Frontal cortex (tissue), 4 donors: ENCODE results near the gene SPSB2. TPM values are rescaled to one million over a fixed set of nuclear protein-coding genes. Genes with fewer than 3 reads are reported as not detected.
"Not testable (repeated sequence)": the region's sequence is repeated elsewhere in the genome, so short reads cannot be mapped to it uniquely, and the experiment has no call there.

Source experiments
- DNase-seq, 2 donors: peaks; one replicate each; pipeline ENCODE4 v3.0.0; 2012; ENCODE audit warnings: low spot score in 2 of 2
- FAIRE-seq: peaks from 2 replicates; lab custom pipeline; 2012; peaks lifted over from hg19 to GRCh38; lab: Jason Lieb, UNC
- total RNA-seq: library from RNA; depleted of rRNA; stranded (reverse); fragments of >200 nt; gene quantifications from one replicate; pipeline ENCODE4 v1.2.3, GENCODE V29; 2014
- donor health status: control.
- donor health status: control.
- donor health status: control.

Gene SPSB2
- total RNA-seq: 1.6 TPM

DNA sequence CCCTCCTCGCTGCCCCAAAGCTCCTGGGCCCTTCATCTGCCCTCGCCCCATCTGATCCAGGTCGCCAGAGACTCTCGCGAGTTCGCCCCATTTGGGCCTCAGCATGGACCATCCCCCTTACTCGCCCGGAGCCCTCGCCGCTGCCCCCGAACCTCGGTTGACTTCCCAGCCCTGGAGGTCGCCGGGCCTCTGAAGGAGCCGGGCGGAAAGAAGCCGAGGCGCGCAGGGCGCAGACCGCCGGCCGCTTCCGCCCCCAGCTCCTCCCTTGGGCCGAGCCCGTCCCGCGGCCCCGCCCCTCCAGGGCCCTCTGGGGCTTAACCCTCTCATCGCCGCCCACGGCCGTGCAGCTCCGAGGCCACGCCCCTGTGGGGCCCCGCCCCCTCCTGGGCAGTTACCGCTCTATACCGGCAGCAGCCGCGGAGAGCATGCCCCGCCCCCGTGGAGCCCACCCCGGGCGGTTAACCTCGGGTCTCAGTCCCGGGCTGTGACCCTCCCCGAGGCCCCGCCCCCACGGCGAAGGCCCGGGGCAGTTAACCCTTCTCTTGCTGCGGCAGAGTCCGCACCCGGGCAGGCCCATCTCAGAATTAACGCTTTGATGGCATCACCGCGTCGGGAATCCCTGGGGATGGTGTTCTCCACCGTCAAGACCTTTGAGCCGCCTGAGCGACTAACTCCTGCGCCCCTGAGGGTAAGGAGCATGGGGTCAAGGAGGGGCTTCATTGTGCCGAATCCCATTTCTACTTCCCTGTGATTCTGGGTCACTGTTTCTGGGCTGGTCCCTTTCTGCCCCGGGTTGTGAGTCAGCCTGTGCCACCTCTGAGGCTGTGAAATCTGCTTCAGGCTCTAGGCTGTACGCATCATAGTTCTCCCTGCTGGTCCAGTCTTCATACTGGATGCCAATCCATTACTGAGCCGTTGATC is at the start of gene SPSB2:
SPSB2 (minus strand) TSS at position 210 of the 921 bp plus-strand sequence. CDS start 402 bp downstream, outside the sequence.
- DNase-seq: peak; percentile 93 to 94
- FAIRE-seq: no peak

DNA sequence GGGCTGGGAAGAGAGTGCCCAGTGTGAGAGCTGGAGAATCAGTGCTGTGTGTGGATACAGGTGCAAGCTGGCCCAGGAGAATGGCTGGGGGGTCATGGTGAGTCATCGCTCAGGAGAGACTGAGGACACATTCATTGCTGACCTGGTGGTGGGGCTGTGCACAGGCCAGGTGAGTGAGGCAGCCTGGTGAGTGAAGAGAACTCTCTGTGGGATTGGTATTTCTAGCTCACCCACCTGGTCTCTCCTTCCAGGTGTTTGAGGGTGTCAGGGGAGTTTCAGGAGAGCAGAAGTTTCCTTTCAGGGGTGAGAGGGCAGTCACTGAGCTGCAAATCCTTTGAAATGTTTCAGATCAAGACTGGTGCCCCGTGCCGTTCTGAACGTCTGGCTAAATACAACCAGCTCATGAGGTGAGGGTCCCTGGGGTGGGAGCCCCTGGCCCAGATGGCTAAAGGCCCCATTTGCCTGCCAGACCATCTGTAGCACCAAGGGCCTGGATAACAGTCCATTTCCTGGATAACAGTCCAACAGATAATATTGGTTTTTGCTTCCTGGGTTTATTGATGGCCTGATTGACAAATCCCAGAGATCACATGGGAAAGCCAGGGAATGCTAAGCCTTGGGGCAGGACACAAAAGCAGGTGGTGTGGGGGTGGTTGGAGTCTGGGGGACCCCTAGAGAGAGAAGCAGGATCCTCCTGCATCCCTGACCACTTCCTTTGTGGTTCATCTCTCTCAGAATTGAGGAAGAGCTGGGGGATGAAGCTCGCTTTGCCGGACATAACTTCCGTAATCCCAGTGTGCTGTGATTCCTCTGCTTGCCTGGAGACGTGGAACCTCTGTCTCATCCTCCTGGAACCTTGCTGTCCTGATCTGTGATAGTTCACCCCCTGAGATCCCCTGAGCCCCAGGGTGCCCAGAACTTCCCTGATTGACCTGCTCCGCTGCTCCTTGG is 49.2 kb upstream of the SPSB2 start:
- FAIRE-seq (no peak), DNase-seq (no peak)

DNA sequence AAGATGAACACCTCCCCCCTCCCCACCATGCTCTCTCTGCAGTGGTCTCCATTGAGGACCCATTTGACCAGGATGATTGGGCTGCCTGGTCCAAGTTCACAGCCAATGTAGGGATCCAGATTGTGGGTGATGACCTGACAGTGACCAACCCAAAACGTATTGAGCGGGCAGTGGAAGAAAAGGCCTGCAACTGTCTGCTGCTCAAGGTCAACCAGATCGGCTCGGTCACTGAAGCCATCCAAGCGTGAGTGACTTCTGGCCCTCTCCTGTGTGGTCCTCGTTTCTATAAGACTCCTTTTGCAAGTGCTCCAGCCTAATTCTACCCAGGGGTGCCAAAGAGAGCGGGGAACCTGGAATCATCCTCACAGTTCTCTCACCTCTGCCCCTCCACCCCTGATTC is 48.4 kb upstream of the SPSB2 start:
- no peak for FAIRE-seq

GRCh38 chr12:6919588-6919987 is 46.5 kb upstream of the SPSB2 start:
- DNase-seq (no peak), FAIRE-seq (no peak)

More for the DNA sequence above, 48.4 kb upstream of the SPSB2 start:
- DNase-seq: no peak

- FAIRE-seq: no peak
- DNase-seq: no peak
Measured at GRCh38 chr12:6917491-6918231, 44.6 kb upstream of the SPSB2 start.

DNA sequence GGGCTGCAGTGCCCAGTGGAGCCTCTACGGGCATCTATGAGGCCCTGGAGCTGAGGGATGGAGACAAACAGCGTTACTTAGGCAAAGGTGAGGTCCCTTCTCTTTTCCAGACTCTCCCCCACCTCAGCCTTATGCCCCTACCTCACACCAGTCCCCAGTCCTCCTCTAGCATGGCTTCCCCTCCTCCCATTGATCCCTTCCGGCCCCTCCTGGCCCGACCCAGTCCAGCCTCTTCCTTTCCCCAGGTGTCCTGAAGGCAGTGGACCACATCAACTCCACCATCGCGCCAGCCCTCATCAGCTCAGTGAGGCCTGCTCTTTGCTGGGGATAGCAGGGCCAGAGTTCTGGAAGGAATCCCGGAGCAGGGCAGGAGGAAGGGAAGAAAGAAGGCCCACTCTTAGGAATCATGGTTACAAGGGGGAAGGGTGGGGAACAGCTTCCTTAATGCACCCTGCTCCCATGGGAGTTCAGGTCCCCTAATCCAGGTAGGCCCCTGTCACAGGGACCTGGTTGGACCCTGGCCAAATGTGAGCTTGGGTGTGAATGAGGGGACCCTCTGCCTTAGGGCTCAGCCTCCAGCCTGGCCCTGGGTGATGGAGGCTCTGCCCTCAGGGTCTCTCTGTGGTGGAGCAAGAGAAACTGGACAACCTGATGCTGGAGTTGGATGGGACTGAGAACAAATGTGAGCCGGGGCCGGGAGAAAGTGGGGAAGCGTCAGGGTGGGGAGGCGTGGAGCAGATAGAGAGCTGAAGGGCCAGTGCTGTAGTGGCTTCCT is 43.5 kb upstream of the SPSB2 start:
- DNase-seq: no peak
- FAIRE-seq: no peak

DNA sequence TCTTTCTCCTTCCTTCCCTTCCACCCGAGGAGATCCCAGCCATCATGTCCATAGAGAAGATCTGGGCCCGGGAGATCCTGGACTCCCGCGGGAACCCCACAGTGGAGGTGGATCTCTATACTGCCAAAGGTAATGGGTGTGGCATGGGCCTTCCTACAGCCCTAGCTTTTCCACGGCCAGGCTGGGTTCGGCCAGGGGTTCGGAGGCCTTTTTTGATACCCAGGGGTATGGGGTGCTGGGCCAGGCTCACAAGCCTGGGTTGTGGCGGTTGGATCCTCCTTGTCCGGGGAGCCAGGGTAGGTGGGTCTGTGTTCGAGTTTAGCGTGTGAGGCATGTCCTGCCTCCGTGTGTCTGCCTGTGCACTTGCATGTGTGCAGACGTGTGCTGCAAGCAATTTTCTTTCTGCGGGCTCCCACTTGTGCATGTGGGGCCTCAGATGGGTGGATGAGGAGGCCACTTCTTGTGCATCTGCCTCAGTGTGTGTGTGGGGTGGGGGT is 42.7 kb upstream of the SPSB2 start:
- DNase-seq (no peak), FAIRE-seq (no peak)

DNA sequence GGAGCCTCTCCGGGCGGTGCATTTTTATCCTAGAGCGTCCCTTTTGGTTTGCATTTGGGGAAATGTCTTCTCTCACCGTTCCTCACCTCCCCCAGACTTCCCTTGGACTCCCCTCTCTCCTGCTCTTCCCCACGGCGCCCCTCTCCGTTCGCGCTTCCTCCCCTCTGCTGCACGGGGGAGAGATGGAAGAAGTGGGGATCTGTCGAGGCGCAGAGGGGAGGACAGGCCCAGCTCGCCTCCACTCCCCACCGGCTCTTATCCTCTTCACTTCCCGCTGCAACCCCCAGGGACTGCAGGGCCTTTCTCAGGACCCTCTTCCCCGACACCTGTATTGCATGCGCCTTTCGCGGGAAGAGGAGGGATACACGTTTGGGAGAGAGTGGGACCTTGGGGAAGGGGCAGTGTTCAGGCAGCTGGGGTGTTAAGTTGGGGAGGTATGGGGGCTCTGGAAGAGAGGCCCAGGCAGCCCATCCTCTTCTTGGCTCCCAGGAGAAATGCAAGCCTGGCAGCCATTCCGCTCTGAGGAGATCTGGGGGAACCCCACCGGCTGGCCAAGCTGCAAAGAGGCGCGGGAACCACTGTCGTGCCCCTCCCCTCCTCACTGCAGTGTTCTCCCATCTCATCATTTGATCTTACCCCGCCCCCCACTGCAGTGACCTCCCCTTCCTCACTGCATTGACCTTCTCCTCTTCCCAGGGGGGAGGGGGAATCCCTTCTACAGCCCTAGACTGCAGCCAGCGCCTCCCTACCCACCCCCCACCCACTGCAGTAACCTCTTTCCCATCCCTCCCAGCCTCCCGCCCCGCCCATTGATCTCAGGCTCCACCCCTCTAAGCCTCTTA is 42.1 kb upstream of the SPSB2 start:
- no peak for DNase-seq
- no peak for FAIRE-seq

GRCh38 chr12:6914246-6914946 is 41.3 kb upstream of the SPSB2 start, which contains the start of gene ENO2:
Gene ENO2, plus strand, starts transcription at chr12:6914580. Its CDS starts 1,253 bp downstream, at chr12:6915833.
- DNase-seq (peak; percentile 86 to 93), FAIRE-seq (no peak)

DNA sequence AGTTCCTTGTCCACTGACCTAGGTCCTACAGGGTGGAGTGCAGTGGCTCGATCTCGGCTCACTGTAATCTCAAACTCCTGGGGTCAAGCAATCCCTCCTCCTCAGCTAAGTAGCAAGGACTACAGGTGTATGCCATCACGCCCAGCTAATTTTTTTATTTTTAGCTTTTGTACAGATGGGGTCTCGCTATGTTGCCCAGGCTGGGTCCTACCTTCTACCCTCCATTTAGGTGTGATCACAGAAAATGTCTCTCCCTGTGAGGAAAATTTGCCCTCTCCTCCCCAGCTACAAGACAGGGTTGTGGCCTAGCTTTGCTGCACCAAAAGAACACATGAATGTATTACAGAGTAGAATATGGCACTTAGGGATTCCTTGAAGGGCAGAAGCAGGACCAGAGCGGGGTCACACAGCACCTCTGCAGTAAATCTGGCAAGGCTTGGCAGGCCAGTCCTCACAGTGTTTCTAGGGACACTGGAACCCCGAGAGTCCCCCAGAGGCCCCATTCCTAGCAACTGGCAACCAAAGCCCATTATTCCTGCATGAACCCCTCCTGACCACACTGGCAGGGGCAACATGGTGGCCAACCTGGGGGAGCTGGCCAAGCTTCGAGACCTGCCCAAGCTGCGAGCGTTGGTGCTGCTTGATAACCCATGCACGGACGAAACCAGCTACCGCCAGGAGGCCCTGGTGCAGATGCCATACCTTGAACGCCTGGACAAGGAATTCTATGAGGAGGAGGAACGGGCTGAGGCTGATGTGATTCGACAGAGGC is 39.2 kb upstream of the SPSB2 start:
- FAIRE-seq (no peak), DNase-seq (no peak)

DNA sequence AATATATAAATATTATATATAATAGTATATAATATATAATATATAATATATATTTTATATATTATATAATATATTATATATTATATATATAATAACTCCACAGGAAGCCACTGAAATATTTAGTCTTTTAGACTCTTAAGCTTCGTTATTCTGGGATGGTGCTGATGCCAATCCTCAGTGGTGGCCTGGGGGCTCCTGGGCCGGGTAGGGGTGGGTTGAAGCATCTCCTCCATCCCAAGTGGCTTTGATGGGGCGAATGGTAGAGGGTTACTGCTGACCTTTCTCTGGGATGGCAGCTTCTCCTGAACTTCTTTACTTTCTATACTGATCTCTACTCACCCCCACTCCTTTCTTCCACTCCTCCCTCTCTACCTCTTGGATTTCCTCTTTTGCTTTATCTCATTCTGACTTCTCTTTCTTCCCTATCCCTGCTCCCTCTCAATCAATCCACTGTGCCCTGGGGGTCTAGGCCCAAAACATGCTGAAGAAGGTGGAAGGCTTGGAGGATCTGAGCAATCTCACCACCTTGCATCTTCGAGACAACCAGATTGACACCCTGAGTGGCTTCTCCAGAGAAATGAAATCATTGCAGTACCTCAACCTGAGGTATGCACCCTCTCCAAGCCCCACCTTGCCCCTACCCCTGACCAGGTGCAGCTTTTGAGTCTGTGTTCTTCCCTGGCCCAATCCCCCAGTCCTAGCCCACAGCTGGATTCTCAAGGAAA is 36.5 kb upstream of the SPSB2 start:
- FAIRE-seq (no peak), DNase-seq (no peak)

GRCh38 chr12:6908141-6908540 is 35.0 kb upstream of the SPSB2 start:
- DNase-seq, FAIRE-seq: not testable (repeated sequence)

GRCh38 chr12:6905414-6906040 is 32.4 kb upstream of the SPSB2 start:
- DNase-seq: no peak
- FAIRE-seq: no peak

DNA sequence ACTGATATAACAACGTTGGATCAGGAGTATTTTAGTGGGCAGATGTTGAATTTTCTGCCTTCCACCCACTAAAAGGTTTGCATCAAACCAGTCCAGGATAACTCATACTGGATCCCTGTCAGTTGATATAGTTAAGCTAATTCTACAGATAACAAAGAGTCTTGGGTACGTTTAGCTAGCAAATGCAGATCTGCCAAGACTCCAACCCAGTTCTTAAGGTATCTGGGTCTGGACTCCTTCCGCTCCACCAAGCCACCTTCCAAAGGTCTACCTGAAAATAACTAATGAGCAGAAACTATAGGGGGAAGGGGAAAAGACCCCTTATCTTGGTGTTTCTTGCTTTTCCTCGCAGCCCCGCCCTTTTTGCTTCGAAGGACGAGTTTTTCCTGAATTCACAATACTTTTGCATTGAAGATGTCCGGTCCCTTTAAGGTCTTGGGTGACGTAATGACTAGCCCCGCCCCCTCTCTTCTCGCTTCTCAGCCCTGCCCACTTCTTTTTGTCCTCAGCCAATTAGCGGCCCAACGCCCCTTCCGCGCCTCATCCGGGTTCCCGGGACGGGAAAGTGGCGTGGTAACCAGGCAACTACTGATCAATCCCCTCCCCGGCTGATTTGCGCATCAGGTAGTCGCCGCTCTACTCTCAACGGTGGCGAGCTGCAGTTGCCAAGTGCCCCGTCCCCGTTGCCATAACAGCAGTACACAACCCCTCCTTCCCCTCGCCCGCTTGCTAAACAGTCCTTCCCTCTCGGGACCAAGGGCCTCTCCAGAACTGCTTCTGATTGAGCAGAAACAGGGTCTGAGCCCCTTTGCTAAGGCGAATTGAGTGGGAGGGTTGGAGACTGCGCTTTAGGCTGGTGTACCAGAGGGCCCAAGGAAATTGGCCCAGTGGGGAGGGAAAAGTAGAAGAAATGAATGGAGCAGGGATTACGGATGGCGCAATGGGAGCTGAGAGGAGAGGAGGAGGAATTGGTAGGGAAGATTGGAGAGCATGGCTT is 31.5 kb upstream of the SPSB2 start, which contains the start of gene LRRC23:
LRRC23 (plus strand) TSS at position 543 of the 997 bp plus-strand sequence. CDS start 812 bp downstream, outside the sequence.
- FAIRE-seq (peak; percentile 47), DNase-seq (peak; percentile 87 to 89)
